K562 (cell line): ENCODE data around the gene DCN. TPM values are rescaled to one million over a fixed set of nuclear protein-coding genes. Genes with fewer than 3 reads are reported as not detected.

Experiments used
- ATAC-seq: fragments of 200-7000 bp; cut with Tn5 transposase; 3 replicates; pipeline ENCODE4 v1.9.1; 2020; ENCODE audit warnings: moderate library complexity
- BruUV-seq: library from RNA; stranded (reverse); fragments of 400-500 nt; replicated peaks from 2 replicates; lab custom pipeline; 2021; lab: Mats Ljungman, UMichigan
- CTCF ChIA-PET: fragments of 300-600 bp; formaldehyde crosslinking; extraction: SDS; loops from one replicate; lab custom pipeline; 2021; ENCODE audit warnings: low intra/inter-chr PET ratio; lab: Yijun Ruan, JAX
- POLR2A ChIA-PET: fragments of 300-600, 350-650 bp; sonication (Branson Sonifier 250); formaldehyde crosslinking; extraction: SDS; loops from one replicate; lab custom pipeline; 2021; ENCODE audit warnings: antibody characterized with exemption, inconsistent platforms; lab: Yijun Ruan, JAX
- DNase-seq, 4 experiments: peaks; one replicate each; pipeline versions ENCODE4 v3.0.0 to v3.0.0-alpha.2; 2011 to 2018; ENCODE audit warnings: low spot score in 3 of 4, mixed read lengths in 3 of 4; ENCODE audit errors: extremely low read depth in 1 of 4
- FAIRE-seq: peaks from 2 replicates; lab custom pipeline; 2011; peaks lifted over from hg19 to GRCh38; lab: Jason Lieb, UNC
- H2AFZ ChIP-seq: 2 replicates; pipeline ENCODE4 v1.6.0; 2011; ENCODE audit warnings: low read depth, low read length, control low read depth, inconsistent platforms
- H3K27ac ChIP-seq: fragments of 200-600 bp; 3 replicates; pipeline ENCODE4 v1.8.0; 2011; ENCODE audit warnings: low read depth, mild to moderate bottlenecking, control low read depth, inconsistent platforms, low read length, moderate library complexity, mixed read lengths; ENCODE audit errors: extremely low read depth
- H3K27me3 ChIP-seq, 2 experiments: fragments of 300-600 bp in 1 of 2; 2 replicates in 1 of 2; 3 replicates in 1 of 2; pipeline versions ENCODE4 v1.6.0 to v1.8.0; 2011; ENCODE audit warnings: inconsistent platforms in 2 of 2, low read length in 2 of 2, mild to moderate bottlenecking in 1 of 2, mixed read lengths in 1 of 2, moderate library complexity in 1 of 2; ENCODE audit not compliant: control insufficient read depth in 2 of 2, insufficient read depth in 2 of 2
- H3K36me3 ChIP-seq: fragments of 300-600 bp; 3 replicates; pipeline ENCODE4 v1.8.0; 2011; ENCODE audit warnings: mild to moderate bottlenecking, low read length, inconsistent platforms; ENCODE audit not compliant: control insufficient read depth, insufficient read depth
- H3K4me1 ChIP-seq, 2 experiments: fragments of 200-600 bp in 1 of 2; replicated peaks in 1 of 2; 2 replicates in 1 of 2; 3 replicates in 1 of 2; pipeline versions ENCODE4 v1.5.1 to v1.8.0; 2011; ENCODE audit warnings: inconsistent platforms in 2 of 2, low read length in 2 of 2, mild to moderate bottlenecking in 1 of 2, mixed read lengths in 1 of 2, moderate library complexity in 1 of 2; ENCODE audit not compliant: control insufficient read depth in 2 of 2, insufficient read depth in 2 of 2
- H3K4me2 ChIP-seq: 2 replicates; pipeline ENCODE4 v1.6.1; 2011; ENCODE audit warnings: low read length, control low read depth, inconsistent platforms, mixed read lengths; ENCODE audit not compliant: insufficient read depth
- H3K4me3 ChIP-seq: fragments of 200-600 bp; sonication (generic), shearing (Covaris generic); 2 replicates; pipeline ENCODE4 v1.5.1; 2016; ENCODE audit warnings: control low read depth, inconsistent platforms
- H3K79me2 ChIP-seq: fragments of 200-600 bp; 3 replicates; pipeline ENCODE4 v1.8.0; 2011; ENCODE audit warnings: low read length, inconsistent platforms; ENCODE audit not compliant: control insufficient read depth, insufficient read depth
- H3K9ac ChIP-seq, 2 experiments: 2 replicates each; pipeline versions ENCODE4 v1.6.0 to v1.6.1; 2011; ENCODE audit warnings: low read depth in 2 of 2, low read length in 2 of 2, control low read depth in 1 of 2, inconsistent platforms in 1 of 2, mild to moderate bottlenecking in 1 of 2, mixed read lengths in 1 of 2; ENCODE audit not compliant: insufficient read depth in 1 of 2
- H3K9me1 ChIP-seq: one replicate; pipeline ENCODE4 v1.6.0; 2011; ENCODE audit warnings: inconsistent platforms, mild to moderate bottlenecking, low read length, moderate library complexity; ENCODE audit not compliant: control insufficient read depth, insufficient read depth
- H3K9me3 ChIP-seq: replicated peaks from 2 replicates; pipeline ENCODE4 v1.5.1; 2011; ENCODE audit warnings: low read depth, low read length, inconsistent platforms; ENCODE audit not compliant: control insufficient read depth, insufficient read depth
- H4K20me1 ChIP-seq: replicated peaks from 2 replicates; pipeline ENCODE4 v1.6.1; 2011; ENCODE audit warnings: low read length, inconsistent platforms, mixed read lengths; ENCODE audit not compliant: control insufficient read depth, insufficient read depth
- DNMT1 ChIP-seq: fragments of 450-650 bp; IDR thresholded peaks from 2 replicates; pipeline ENCODE4 v1.6.1; 2016; ENCODE audit warnings: antibody characterized with exemption, mild to moderate bottlenecking
- E2F3 ChIP-seq: fragments of 250-450 bp; sonication (Bioruptor Pico); IDR thresholded peaks from 2 replicates; pipeline ENCODE4 v1.4.0; 2020; ENCODE audit warnings: mild to moderate bottlenecking
- MYNN ChIP-seq, 2 experiments: sonication (generic); formaldehyde crosslinking in 1 of 2; IDR thresholded peaks; 2 replicates each; pipeline versions ENCODE4 v1.5.0 to v1.6.1; 2016 to 2020; ENCODE audit warnings: antibody characterized with exemption in 1 of 2, missing genetic modification reagents in 1 of 2
- NFIX ChIP-seq: fragments of 250-450 bp; sonication (Bioruptor Pico); IDR thresholded peaks from 2 replicates; pipeline ENCODE4 v1.4.0; 2020; ENCODE audit warnings: low read depth, mild to moderate bottlenecking, moderate library complexity
- POLR2A ChIP-seq: fragments of 450-650 bp; conservative IDR thresholded peaks from 2 replicates; pipeline ENCODE4 v1.6.1; 2016
- RNF2 ChIP-seq: sonication (generic); IDR thresholded peaks from 2 replicates; pipeline ENCODE4 v1.6.1; 2016
- SMAD2 ChIP-seq: fragments of 150-350 bp; IDR thresholded peaks from 2 replicates; pipeline ENCODE4 v1.6.1; 2014; ENCODE audit warnings: low read depth, mild to moderate bottlenecking, low read length
- TAF1 ChIP-seq: IDR thresholded peaks from 2 replicates; pipeline ENCODE4 v1.6.1; 2011; ENCODE audit warnings: mild to moderate bottlenecking, low read length, moderate library complexity; ENCODE audit not compliant: insufficient read depth, control insufficient read depth, severe bottlenecking; ENCODE audit errors: extremely low read depth
- TAL1 ChIP-seq: fragments of 450-650 bp; IDR thresholded peaks from 2 replicates; pipeline ENCODE4 v1.6.1; 2016; ENCODE audit warnings: mild to moderate bottlenecking
- TCF7 ChIP-seq: sonication (generic); IDR thresholded peaks from 2 replicates; pipeline ENCODE4 v1.6.1; 2016; ENCODE audit warnings: antibody characterized with exemption, borderline replicate concordance
- U2AF1 ChIP-seq: fragments of 200-400 bp; formaldehyde crosslinking; optimal IDR thresholded peaks from 2 replicates; pipeline ENCODE3; 2017; ENCODE audit warnings: mild to moderate bottlenecking, low read depth, low read length, moderate library complexity
- ZNF263 ChIP-seq: sonication (generic); formaldehyde crosslinking; IDR thresholded peaks from 2 replicates; pipeline ENCODE4 v1.8.0; 2022; ENCODE audit warnings: mild to moderate bottlenecking, missing genetic modification reagents, borderline replicate concordance
- ZNF436 ChIP-seq: fragments of 250-450, 450-650 bp; sonication (Bioruptor Pico); formaldehyde crosslinking; IDR thresholded peaks from 2 replicates; pipeline ENCODE4 v1.7.0; 2020; ENCODE audit warnings: mild to moderate bottlenecking
- ZNF445 ChIP-seq: fragments of 250-450 bp; sonication (Bioruptor Pico); IDR thresholded peaks from 2 replicates; pipeline ENCODE4 v1.4.0; 2020; ENCODE audit warnings: low read depth, mild to moderate bottlenecking, moderate library complexity
- ZNF639 ChIP-seq, 2 experiments: fragments of 200-800 bp in 1 of 2; sonication (Bioruptor generic) in 1 of 2; sonication (generic) in 1 of 2; formaldehyde crosslinking in 1 of 2; IDR thresholded peaks in 1 of 2; conservative IDR thresholded peaks in 1 of 2; 2 replicates each; pipeline versions ENCODE4 v1.5.0 to v1.6.1; 2016 to 2020; ENCODE audit warnings: missing compliant biosample characterization in 1 of 2, missing genetic modification characterization in 1 of 2, missing genetic modification reagents in 1 of 2
- ZNF707 ChIP-seq: fragments of 250-450 bp; sonication (Bioruptor Pico); conservative IDR thresholded peaks from 2 replicates; pipeline ENCODE4 v1.8.0; 2022; ENCODE audit warnings: inconsistent platforms, mild to moderate bottlenecking, moderate library complexity
- ZNF76 ChIP-seq: fragments of 250-450 bp; sonication (Bioruptor Pico); IDR thresholded peaks from 2 replicates; pipeline ENCODE4 v1.4.0; 2020; ENCODE audit warnings: mild to moderate bottlenecking, moderate library complexity, borderline replicate concordance
- WGBS: fragments of 100-300 bp; shearing (Covaris generic); methylation state at CpG from one replicate; pipeline ENCODE4 v1.1.6; 2016; ENCODE audit warnings: low coverage, mixed read lengths; ENCODE audit not compliant: insufficient coverage; ENCODE audit errors: missing lambda C conversion rate; 5-methylcytosine and 5-hydroxymethylcytosine counted together
- in situ Hi-C: fragments of 300-500 bp; cut with MboI; formaldehyde crosslinking; loops from 4 replicates; pipeline ENCODE4 v1.15.0; 2018; ENCODE audit warnings: inconsistent platforms, mixed read lengths
- intact Hi-C: fragments of 100-400 bp; cut with micrococcal nuclease; formaldehyde crosslinking; loops from 2 replicates; pipeline ENCODE4 v1.14.2; 2022
- polyA plus RNA-seq, 8 experiments: library from polyadenylated mRNA; depleted of rRNA in 4 of 8; stranded (reverse) in 5 of 8; unstranded in 3 of 8; fragments of >200 nt; fragmentation: Nextera tagmentation in 2 of 8; fragmentation: Illumina TruSeq in 1 of 8; extraction: Ambion mirVana in 2 of 8; extraction: Trizol in 1 of 8; gene quantifications; 2 replicates each; pipeline versions ENCODE4 v1.2.1 to v1.2.3, GENCODE V29; 2011 to 2014; ENCODE audit warnings: inconsistent platforms in 1 of 8, missing spikeins in 1 of 8
- total RNA-seq, 7 experiments: library from RNA; depleted of rRNA in 6 of 7; stranded (reverse); fragments of >200 nt in 6 of 7; fragmentation: Illumina TruSeq in 2 of 7; extraction: Trizol in 2 of 7; gene quantifications; 2 replicates each; pipeline versions ENCODE4 v1.2.1 to v1.2.3, GENCODE V29; 2011 to 2021; ENCODE audit warnings: low replicate concordance in 1 of 7
- TF ChIP-seq, protein P1 (sequence below), 2 experiments: fragments of 450-650 bp in 1 of 2; sonication (generic) in 1 of 2; formaldehyde crosslinking; conservative IDR thresholded peaks; 2 replicates each; pipeline versions ENCODE4 v1.4.0 to v1.8.1; 2020 to 2022; ENCODE audit warnings: mild to moderate bottlenecking in 1 of 2, missing genetic modification reagents in 1 of 2

The DCN gene
- total and polyA plus RNA-seq, 9 of the 15 experiments (the other 6 are each of a cell fraction or from before 2014, with no cell fraction given) = 0.08 to 2.4 (median 0.31) TPM; not detected in 1

DNA sequence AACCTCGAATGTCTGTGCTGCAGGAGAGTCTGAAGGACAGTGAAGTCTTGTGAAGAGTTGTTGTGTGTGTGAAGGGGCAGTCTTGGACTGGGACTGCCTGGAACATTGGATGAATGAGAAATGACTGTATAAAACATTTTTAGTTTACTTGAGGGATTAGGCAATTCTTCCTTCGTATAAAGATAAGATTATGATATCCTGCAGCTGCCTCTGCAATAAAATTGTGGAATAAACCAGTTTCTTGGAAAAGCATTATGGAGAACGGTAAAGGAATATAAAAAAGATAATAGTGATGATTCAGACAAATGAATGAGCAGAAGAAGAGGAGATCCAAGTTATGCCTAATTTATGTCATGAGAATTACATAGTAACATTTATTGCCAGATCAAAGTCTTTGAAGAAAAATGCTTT, 40.4 kb downstream of the DCN start:
- H3K4me3 ChIP-seq = no peak overlapping the region
- H3K36me3 ChIP-seq = no peaks in the 10 kb centered on the region
- H3K9me3 ChIP-seq = no peaks in the 10 kb centered on the region
- no peaks in the 10 kb centered on the region for H3K79me2 ChIP-seq
- H3K4me1 ChIP-seq = no peaks in the 10 kb centered on the region
- H3K9ac ChIP-seq = no peak overlapping the region
- no peaks in the 10 kb centered on the region for H3K9me1 ChIP-seq
- H2AFZ ChIP-seq = no peak overlapping the region
- in situ Hi-C loops (no loop called here), intact Hi-C loops (no loop called here)
- ATAC-seq (no peak), DNase-seq (no peak), FAIRE-seq (no peak)
- H3K4me2 ChIP-seq = no peak overlapping the region
- POLR2A ChIA-PET = no interaction called here
- no TSS peak for BruUV-seq
- no peaks in the 10 kb centered on the region for H3K27me3 ChIP-seq
- no peak overlapping the region for H3K27ac ChIP-seq
- TF ChIP-seq U2AF1 = no peak
- no peak for TF ChIP-seq DNMT1
- TF ChIP-seq RNF2 = no peak
- no peak for TF ChIP-seq ZNF639 (CRISPR knock-in tag; conservative IDR thresholded peaks at IDR 0.05 in 1 of 2, IDR thresholded peaks at IDR 0.05 in 1 of 2)
- no peak for TF ChIP-seq ZNF707 (CRISPR knock-in tag)
- no peak for TF ChIP-seq SMAD2
- no peak for TF ChIP-seq TAF1
- no peak for TF ChIP-seq E2F3 (CRISPR knock-in tag)
- TF ChIP-seq TAL1 = no peak
- no peak for TF ChIP-seq NFIX
- no peak for TF ChIP-seq ZNF436 (CRISPR knock-in tag)
- no peak for TF ChIP-seq ZNF445 (CRISPR knock-in tag)
- no peak for TF ChIP-seq POLR2A
- TF ChIP-seq ZNF76 (CRISPR knock-in tag) = no peak
- TF ChIP-seq ZNF263 (CRISPR knock-in tag) = no peak
- TF ChIP-seq, protein P1, sequence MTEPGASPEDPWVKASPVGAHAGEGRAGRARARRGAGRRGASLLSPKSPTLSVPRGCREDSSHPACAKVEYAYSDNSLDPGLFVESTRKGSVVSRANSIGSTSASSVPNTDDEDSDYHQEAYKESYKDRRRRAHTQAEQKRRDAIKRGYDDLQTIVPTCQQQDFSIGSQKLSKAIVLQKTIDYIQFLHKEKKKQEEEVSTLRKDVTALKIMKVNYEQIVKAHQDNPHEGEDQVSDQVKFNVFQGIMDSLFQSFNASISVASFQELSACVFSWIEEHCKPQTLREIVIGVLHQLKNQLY (CRISPR knock-in tag; conservative IDR thresholded peaks at IDR 0.05) = no peak
- no peak for TF ChIP-seq TCF7
- TF ChIP-seq MYNN (IDR thresholded peaks at IDR 0.05) = no peak
- no peak for TF ChIP-seq MYNN (CRISPR knock-in tag; IDR thresholded peaks at IDR 0.05)
- CTCF ChIA-PET = no interaction called here
- 0% methylated on average over 3 of the region's 3 CpGs for WGBS
- no peaks in the 10 kb centered on the region for H4K20me1 ChIP-seq
